Ascending aorta (tissue), 2 donors: ENCODE measurements around the gene BLACAT1. TPM values are rescaled to one million over a fixed set of nuclear protein-coding genes. Genes with fewer than 3 reads are reported as not detected.
"Not testable (repeated sequence)": the region's sequence is repeated elsewhere in the genome, so short reads cannot be mapped to it uniquely, and the experiment has no call there.

Experiments
- DNase-seq, 2 donors: peaks; one replicate each; pipeline ENCODE4 v3.0.0-alpha.2; 2019; ENCODE audit warnings: low spot score in 2 of 2
- H3K27ac ChIP-seq, 2 donors: fragments of 200-600 bp; sonication (generic); one replicate each; pipeline ENCODE4 v1.5.1; 2016 to 2017; ENCODE audit warnings: mild to moderate bottlenecking in 1 of 2
- H3K27me3 ChIP-seq: fragments of 200-600 bp; sonication (generic); one replicate; pipeline ENCODE4 v1.5.1; 2017
- H3K36me3 ChIP-seq, 2 donors: fragments of 200-600 bp; sonication (generic); one replicate each; pipeline ENCODE4 v1.5.1; 2016
- H3K4me1 ChIP-seq, 2 donors: fragments of 200-600 bp; sonication (generic); one replicate each; pipeline ENCODE4 v1.5.1; 2016 to 2017; ENCODE audit warnings: mild to moderate bottlenecking in 1 of 2
- H3K4me3 ChIP-seq, 2 donors: fragments of 200-600 bp; sonication (generic); one replicate each; pipeline ENCODE4 v1.5.1; 2016 to 2017; ENCODE audit warnings: mild to moderate bottlenecking in 1 of 2
- H3K9me3 ChIP-seq, 2 donors: fragments of 200-600 bp; sonication (generic); one replicate each; pipeline ENCODE4 v1.5.1; 2016
- intact Hi-C: fragments of 100-400 bp; cut with DNase I; formaldehyde crosslinking; loops from one replicate; pipeline ENCODE4 v1.15.1; 2023
- total RNA-seq: library from RNA; depleted of rRNA; stranded (reverse); fragments of >200 nt; gene quantifications from one replicate; pipeline ENCODE4 v1.1.0, GENCODE V29; 2016
- TF ChIP-seq, protein P1 (sequence below), 3 experiments: fragments of 200-600 bp in 2 of 3; fragments of 450-650 bp in 1 of 3; sonication (generic) in 2 of 3; IDR thresholded peaks; one replicate each; pipeline ENCODE4 v1.5.1; 2016 to 2019; ENCODE audit warnings: antibody characterized with exemption in 3 of 3, mild to moderate bottlenecking in 1 of 3, moderate library complexity in 1 of 3

Gene BLACAT1
- total RNA-seq, 1 donor from 2014 or later: not detected

GRCh38 chr1:205407970-205408369 is 47.9 kb downstream of the BLACAT1 start:
- intact Hi-C loops: no loop called here
- H3K4me3 ChIP-seq: no peak overlapping the region
- H3K27ac ChIP-seq: no peak overlapping the region
- H3K4me1 ChIP-seq: no peaks in the 10 kb centered on the region
- DNase-seq: no peak
- no peaks in the 10 kb centered on the region for H3K36me3 ChIP-seq
- TF ChIP-seq, protein P1, sequence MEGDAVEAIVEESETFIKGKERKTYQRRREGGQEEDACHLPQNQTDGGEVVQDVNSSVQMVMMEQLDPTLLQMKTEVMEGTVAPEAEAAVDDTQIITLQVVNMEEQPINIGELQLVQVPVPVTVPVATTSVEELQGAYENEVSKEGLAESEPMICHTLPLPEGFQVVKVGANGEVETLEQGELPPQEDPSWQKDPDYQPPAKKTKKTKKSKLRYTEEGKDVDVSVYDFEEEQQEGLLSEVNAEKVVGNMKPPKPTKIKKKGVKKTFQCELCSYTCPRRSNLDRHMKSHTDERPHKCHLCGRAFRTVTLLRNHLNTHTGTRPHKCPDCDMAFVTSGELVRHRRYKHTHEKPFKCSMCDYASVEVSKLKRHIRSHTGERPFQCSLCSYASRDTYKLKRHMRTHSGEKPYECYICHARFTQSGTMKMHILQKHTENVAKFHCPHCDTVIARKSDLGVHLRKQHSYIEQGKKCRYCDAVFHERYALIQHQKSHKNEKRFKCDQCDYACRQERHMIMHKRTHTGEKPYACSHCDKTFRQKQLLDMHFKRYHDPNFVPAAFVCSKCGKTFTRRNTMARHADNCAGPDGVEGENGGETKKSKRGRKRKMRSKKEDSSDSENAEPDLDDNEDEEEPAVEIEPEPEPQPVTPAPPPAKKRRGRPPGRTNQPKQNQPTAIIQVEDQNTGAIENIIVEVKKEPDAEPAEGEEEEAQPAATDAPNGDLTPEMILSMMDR (IDR thresholded peaks at IDR 0.05): no peak
- no peaks in the 10 kb centered on the region for H3K27me3 ChIP-seq
- H3K9me3 ChIP-seq: no peaks in the 10 kb centered on the region

DNA sequence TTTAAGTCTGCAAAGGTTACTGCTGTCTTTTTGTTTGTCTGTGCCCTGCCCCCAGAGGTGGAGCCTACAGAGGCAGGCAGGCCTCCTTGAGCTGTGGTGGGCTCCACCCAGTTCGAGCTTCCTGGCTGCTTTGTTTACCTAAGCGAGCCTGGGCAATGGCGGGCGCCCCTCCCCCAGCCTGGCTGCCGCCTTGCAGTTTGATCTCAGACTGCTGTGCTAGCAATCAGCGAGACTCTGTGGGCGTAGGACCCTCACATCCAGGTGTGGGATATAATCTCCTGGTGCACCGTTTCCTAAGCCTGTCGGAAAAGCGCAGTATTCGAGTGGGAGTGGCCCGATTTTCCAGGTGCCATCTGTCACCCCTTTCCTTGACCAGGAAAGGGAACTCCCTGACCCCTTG is 49.6 kb downstream of the BLACAT1 start:
- H3K36me3 ChIP-seq, H3K4me3 ChIP-seq, H3K9me3 ChIP-seq, H3K27me3 ChIP-seq, DNase-seq, H3K27ac ChIP-seq, intact Hi-C loops, H3K4me1 ChIP-seq: not testable (repeated sequence)

Other genes starting within 250 kb of the BLACAT1 start
- 8.1 TPM for gene DSTYK, start 244.3 kb downstream of the BLACAT1 start, total RNA-seq
- gene TMCC2, start 228.1 kb downstream of the BLACAT1 start, total RNA-seq: 5.2 TPM
- gene NUAK2, start 134.3 kb downstream of the BLACAT1 start, total RNA-seq: 0.85 TPM
- not detected for gene KLHDC8A, start 99.1 kb downstream of the BLACAT1 start, total RNA-seq
- gene LEMD1, start 34.0 kb downstream of the BLACAT1 start, total RNA-seq: not detected
- gene CDK18, start 48.6 kb upstream of the BLACAT1 start, total RNA-seq: 70.0 TPM
- gene ELK4, start 176.0 kb upstream of the BLACAT1 start, total RNA-seq: 23.7 TPM
- 3.4 TPM for gene SLC45A3, start 224.5 kb upstream of the BLACAT1 start, total RNA-seq